ENCODE data around the gene FXYD5.

DNA sequence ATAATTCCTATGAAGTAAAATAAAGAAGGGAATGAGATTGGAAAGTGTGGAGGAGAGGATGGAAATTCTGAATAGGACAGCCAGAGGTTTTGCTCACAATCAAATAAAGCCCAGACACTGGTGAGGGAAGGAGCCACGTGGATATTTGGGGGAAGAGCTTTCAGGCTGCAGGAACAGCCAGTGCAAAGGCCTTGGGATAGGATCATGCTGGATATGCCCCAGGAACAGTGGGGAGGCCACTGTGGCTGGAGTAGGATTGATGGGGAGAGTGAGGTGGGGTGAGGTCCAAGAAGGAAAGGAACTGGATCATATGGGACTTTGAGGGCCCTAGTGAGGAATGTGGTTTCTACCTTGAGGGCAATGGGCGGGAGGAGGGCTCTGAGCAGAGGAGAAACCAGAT lies 4.1 kb upstream of the FXYD5 start:
- TF ChIP-seq, protein P1, sequence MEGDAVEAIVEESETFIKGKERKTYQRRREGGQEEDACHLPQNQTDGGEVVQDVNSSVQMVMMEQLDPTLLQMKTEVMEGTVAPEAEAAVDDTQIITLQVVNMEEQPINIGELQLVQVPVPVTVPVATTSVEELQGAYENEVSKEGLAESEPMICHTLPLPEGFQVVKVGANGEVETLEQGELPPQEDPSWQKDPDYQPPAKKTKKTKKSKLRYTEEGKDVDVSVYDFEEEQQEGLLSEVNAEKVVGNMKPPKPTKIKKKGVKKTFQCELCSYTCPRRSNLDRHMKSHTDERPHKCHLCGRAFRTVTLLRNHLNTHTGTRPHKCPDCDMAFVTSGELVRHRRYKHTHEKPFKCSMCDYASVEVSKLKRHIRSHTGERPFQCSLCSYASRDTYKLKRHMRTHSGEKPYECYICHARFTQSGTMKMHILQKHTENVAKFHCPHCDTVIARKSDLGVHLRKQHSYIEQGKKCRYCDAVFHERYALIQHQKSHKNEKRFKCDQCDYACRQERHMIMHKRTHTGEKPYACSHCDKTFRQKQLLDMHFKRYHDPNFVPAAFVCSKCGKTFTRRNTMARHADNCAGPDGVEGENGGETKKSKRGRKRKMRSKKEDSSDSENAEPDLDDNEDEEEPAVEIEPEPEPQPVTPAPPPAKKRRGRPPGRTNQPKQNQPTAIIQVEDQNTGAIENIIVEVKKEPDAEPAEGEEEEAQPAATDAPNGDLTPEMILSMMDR (IDR thresholded peaks at IDR 0.05), result no peak
- no peak for TF ChIP-seq POLR2A (IDR thresholded peaks at IDR 0.05)

Data from body of pancreas (tissue), 4 donors.